Fibroblast of skin of scalp (primary cell): Measurements from ENCODE around the gene PCDHB2. TPM values are rescaled to one million over a fixed set of nuclear protein-coding genes. Genes with fewer than 3 reads are reported as not detected.
"Not testable (repeated sequence)": the region's sequence is repeated elsewhere in the genome, so short reads cannot be mapped to it uniquely, and the experiment has no call there.

Source experiments
- DNase-seq: peaks from one replicate; pipeline ENCODE4 v3.0.0-alpha.2; 2013
- polyA plus RNA-seq, 2 experiments: library from polyadenylated mRNA; unstranded; fragments of 120-200 nt; gene quantifications; one replicate each; pipeline ENCODE4 v1.2.1, GENCODE V29; 2013; ENCODE audit not compliant: insufficient read length in 2 of 2

PCDHB2 gene
- 5.7 TPM for polyA plus RNA-seq (2013, experiment 1 of 2; ENCODE audit: insufficient read length)
- polyA plus RNA-seq (2013, experiment 2 of 2; ENCODE audit: insufficient read length), result 5.1 TPM

DNA sequence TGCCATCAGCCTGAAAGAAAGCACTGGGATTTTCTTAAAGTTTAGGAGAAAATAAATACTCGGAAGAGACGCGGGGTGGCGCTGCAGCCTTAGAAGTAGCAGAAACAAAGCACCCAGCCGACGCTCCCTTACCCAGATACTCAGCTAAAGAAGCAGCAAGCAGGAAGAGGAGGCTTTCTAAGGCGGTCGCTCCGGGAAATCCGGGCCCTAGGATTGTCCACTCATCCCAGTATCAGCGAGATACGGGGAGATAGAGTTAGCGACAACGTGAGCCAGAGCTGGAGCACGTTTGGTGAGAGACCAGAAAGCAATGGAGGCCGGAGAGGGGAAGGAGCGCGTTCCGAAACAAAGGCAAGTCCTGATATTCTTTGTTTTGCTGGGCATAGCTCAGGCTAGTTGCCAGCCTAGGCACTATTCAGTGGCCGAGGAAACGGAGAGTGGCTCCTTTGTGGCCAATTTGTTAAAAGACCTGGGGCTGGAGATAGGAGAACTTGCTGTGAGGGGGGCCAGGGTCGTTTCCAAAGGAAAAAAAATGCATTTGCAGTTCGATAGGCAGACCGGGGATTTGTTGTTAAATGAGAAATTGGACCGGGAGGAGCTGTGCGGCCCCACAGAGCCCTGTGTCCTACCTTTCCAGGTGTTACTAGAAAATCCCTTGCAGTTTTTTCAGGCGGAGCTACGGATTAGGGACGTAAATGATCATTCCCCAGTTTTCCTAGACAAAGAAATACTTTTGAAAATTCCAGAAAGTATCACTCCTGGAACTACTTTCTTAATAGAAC is at the start of gene PCDHB2:
TSS of gene PCDHB2 (plus strand) at position 135 of the 782 bp plus-strand sequence. CDS start at position 311, 176 bp downstream.
- peak; percentile 68 for DNase-seq

DNA sequence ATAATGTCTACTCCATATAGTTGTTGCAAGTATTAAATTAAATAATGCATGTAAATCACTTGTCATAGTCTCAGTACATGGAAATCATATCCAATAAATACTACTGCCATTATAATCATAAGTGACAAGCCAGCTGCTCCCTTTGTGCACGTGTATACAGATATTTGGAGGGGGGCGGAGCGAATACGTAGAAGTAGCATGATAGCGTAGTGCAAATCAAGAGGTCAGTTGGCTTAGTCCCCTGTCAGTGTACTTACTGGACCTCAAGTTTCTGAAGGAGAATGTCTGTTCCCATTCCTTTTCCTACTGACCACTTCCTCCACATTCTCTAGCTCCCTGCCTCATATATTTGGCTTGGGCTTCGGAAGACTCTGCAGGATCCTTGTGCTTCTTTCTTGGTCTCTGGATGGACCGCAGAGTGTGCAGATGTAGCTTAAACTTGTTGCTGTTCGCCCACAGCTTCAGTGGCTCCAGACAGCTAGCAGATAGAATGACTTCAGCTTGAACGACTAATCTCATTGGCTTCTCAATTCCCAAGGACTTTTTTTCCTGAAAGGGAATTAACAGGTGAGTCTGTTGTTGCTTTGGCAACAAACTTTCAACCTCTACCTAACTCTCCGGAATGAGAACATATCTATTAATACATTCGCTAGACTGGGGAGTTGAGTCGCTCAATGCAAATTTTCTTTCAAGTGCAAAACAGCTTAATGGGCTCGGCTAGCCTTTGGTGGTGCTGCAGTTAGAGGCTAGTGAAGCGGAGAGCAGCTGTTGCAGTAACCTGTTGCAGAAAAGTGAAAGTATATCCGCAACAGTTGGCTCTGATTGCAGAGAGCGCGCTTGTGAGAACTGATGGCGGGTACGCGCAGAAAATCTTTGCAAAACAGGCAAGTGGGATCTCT is 43.5 kb upstream of the PCDHB2 start, which contains the start of gene PCDHB1:
TSS of gene PCDHB1 (plus strand) at position 753 of the 899 bp plus-strand sequence. CDS start at position 850, 97 bp downstream.
- DNase-seq, result no peak

- DNase-seq, result no peak
Measured at GRCh38 chr5:141051521-141051866, 42.9 kb upstream of the PCDHB2 start.

DNA sequence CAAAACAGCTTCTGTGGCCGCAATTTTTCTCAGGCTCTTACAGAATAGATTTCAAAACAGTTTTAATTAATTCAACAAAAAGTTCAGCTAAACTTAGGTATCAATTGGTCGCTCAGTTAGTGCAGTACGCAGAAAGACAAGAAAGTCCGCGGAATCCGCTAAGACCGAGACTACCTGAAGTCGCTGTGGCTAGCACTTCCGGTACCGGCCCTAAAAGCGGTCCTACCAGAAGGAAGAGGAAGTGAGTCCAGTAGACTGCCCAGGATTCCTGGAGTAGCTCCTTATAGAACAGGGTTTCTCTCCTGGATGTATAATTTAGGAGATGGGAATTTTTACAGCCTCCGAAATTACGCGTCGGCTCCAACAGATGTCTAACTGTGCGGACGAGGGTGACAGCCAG is 16.6 kb upstream of the PCDHB2 start:
- no peak for DNase-seq

DNA sequence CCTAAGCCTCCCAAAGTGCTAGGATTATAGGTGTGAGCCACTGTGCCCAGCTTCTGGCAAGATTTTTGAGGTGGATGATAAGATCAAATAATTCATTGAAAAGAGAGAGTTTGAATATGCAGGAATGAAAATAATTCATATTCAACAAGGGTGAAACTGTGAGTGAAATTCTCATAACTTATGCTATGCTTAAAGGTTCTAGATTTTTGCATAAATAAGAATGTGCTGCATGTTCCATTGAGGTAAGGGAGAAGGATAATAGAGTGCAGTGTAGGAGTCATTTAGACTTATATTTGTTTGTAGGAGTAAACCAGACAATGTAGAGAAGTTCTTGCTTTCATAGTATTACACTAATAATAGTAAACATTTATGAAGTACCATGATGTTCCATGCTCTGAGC is 12.2 kb upstream of the PCDHB2 start:
- no peak for DNase-seq

- peak; percentile 48 for DNase-seq
Measured at GRCh38 chr5:141084487-141084989, 9.9 kb upstream of the PCDHB2 start.

- DNase-seq, result no peak
Measured at GRCh38 chr5:141095263-141095641, 837 bp downstream of the PCDHB2 start.

DNA sequence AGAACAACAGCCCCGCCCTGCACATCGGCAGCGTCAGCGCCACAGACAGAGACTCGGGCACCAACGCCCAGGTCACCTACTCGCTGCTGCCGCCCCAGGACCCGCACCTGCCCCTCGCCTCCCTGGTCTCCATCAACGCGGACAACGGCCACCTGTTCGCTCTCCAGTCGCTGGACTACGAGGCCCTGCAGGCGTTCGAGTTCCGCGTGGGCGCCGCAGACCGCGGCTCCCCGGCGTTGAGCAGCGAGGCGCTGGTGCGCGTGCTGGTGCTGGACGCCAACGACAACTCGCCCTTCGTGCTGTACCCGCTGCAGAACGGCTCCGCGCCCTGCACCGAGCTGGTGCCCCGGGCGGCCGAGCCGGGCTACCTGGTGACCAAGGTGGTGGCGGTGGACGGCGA is 1.8 kb downstream of the PCDHB2 start:
- not testable (repeated sequence) for DNase-seq

DNA sequence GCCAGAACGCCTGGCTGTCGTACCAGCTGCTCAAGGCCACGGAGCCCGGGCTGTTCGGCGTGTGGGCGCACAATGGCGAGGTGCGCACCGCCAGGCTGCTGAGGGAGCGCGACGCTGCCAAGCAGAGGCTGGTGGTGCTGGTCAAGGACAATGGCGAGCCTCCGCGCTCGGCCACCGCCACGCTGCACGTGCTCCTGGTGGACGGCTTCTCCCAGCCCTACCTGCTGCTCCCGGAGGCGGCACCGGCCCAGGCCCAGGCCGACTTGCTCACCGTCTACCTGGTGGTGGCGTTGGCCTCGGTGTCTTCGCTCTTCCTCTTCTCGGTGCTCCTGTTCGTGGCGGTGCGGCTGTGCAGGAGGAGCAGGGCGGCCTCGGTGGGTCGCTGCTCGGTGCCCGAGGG is 2.2 kb downstream of the PCDHB2 start:
- DNase-seq, result not testable (repeated sequence)

DNA sequence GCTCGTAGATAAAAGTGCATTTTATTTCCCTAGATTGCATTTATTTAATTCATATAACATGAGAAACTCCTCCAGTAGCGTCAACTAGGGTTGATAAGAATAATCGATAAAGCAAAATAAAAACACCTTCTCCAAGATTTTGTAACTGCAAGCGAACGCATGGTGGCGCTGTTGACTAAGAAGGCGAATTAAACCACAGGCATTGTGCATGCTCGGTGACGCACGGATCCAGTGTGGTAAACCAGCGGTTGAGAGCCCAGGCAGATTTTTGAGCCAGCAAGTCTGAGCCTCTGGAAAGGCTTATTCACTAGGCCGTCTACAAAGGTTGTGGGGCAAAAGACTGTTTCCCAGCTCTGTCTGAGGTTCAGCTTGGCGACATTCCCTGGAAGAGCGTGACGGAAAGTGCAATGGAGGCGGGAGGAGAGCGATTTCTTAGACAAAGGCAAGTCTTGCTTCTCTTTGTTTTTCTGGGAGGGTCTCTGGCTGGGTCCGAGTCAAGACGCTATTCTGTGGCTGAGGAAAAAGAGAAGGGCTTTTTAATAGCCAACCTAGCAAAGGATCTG is 5.9 kb downstream of the PCDHB2 start, which contains the start of gene PCDHB3:
TSS of gene PCDHB3 (plus strand) at position 231 of the 563 bp plus-strand sequence. CDS start at position 408, 177 bp downstream.
- DNase-seq, result peak; percentile 32

GRCh38 chr5:141101059-141101458 is 6.6 kb downstream of the PCDHB2 start:
- DNase-seq, result no peak

GRCh38 chr5:141102070-141102469 is 7.7 kb downstream of the PCDHB2 start:
- DNase-seq, result not testable (repeated sequence)

GRCh38 chr5:141102471-141102870 is 8.1 kb downstream of the PCDHB2 start:
- not testable (repeated sequence) for DNase-seq

GRCh38 chr5:141105350-141105749 is 10.9 kb downstream of the PCDHB2 start:
- DNase-seq, result no peak

GRCh38 chr5:141119250-141119649 is 24.8 kb downstream of the PCDHB2 start:
- no peak for DNase-seq

- no peak for DNase-seq
Measured at GRCh38 chr5:141121563-141121962, 27.1 kb downstream of the PCDHB2 start, which contains the start of gene PCDHB4. Gene PCDHB4 (plus strand): TSS chr5:141121818. CDS start chr5:141121999, 181 bp downstream.

- DNase-seq, result no peak
Measured at GRCh38 chr5:141121985-141122384, 27.6 kb downstream of the PCDHB2 start.

GRCh38 chr5:141123396-141124135 is 29.2 kb downstream of the PCDHB2 start:
- DNase-seq, result not testable (repeated sequence)

GRCh38 chr5:141127305-141127704 is 32.9 kb downstream of the PCDHB2 start:
- DNase-seq, result no peak

DNA sequence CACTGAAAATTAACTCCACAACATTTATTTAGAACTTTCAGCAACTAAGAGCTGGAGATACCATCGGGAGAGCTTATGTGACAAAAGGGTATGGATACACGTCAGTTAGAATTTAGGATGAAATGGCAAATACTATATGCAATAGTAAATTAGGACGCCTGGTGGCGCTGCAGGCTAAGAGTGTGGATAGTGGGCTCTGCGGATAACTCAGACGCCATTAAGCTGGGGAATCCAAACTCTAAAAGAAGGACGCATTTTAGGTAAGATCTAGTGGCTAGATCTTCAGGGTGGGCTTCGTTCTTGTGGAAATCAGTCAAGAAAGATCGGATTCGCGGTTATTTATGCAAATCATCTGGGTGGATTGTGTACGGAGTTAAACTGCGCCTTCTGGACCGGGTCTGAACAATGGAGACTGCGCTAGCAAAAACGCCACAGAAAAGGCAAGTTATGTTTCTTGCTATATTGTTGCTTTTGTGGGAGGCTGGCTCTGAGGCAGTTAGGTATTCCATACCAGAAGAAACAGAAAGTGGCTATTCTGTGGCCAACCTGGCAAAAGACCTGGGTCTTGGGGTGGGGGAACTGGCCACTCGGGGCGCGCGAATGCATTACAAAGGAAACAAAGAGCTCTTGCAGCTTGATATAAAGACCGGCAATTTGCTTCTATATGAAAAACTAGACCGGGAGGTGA is 40.8 kb downstream of the PCDHB2 start, which contains the start of gene PCDHB5:
TSS of gene PCDHB5 (plus strand) at position 177 of the 688 bp plus-strand sequence. CDS start at position 406, 229 bp downstream.
- DNase-seq, result peak; percentile 19
